GM12801 (cell line): Measurements from ENCODE around the gene MTAP.

Experiments
- CTCF ChIP-seq: IDR thresholded peaks from one replicate; pipeline ENCODE4 v1.5.1; 2011; ENCODE audit warnings: control low read depth; ENCODE audit not compliant: insufficient read length; ENCODE audit errors: extremely low read depth

MTAP gene

DNA sequence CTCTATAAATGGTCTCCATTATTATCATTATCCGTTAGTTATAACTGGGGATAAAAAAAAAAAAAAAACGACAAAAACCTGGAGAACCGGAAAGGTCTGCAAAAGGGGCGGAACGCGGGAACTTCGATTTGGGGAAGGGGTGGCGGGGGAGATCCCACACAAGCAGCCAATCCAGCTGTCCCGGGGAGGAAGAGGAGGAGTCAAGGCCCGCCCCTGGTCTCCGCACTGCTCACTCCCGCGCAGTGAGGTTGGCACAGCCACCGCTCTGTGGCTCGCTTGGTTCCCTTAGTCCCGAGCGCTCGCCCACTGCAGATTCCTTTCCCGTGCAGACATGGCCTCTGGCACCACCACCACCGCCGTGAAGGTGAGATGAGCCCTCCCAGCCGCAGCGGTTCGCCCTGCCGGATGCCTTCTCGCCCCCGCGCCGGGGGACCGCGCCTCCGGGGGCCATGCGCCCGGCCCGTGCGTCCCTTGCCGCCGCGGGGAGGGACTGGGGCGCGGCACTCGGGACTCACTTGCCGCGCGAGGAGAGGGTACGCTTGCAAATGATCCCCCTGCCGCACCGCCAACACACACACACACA is at the start of gene MTAP:
MTAP (plus strand) TSS at position 219 of the 583 bp plus-strand sequence; CDS start at position 332, 113 bp downstream.
- TF ChIP-seq CTCF: no peak

GRCh38 chr9:21753523-21753922 is 48.9 kb upstream of the MTAP start:
- TF ChIP-seq CTCF: no peak

GRCh38 chr9:21754741-21755140 is 47.7 kb upstream of the MTAP start:
- no peak for TF ChIP-seq CTCF

GRCh38 chr9:21758540-21758939 is 43.9 kb upstream of the MTAP start:
- no peak for TF ChIP-seq CTCF

DNA sequence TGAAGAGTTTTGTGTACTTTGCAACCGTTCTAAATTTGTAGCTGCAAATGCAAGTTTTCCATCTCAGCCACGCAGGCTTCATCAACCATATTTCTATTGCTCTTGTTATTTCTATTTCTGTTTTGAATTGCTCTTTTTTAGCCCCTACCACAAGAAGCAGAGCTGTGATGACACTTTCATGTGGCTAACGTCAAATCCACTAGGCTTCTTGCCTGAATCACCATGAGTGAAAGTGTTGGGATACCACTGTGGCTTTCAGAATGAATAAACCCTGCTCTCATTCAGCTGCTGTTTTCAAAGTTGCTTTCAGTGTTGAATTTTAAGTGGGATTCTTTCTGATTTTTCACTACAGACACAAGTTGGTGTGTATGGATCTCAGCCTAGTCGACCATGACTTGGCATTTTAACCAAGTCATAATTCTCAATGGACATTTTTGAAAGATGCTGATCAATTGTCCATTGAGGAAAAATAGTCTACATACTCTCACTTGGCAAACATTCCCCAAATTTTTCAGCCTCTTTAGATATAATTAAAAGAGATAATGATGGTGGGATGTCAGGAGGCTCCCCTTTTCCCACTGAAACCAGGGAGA is 41.0 kb upstream of the MTAP start:
- no peak for TF ChIP-seq CTCF

DNA sequence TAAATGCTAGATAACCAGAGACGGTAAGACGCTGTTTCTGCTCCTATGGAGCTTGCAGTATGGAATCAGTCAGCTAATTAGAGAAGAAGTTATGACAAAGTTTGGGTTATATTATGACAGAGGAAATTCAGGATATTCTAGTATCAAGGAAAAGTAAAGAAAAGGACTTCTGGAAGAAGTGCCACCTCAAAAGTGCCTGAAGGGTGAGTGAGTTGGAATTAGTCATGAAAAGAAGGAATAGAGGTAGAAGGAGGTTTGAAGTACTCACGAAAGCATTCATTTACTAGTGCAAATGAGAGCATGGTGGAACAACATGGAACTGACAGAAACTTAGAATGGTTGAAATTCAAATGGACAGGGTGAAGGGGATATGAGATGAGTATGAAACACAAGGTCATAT is 40.4 kb upstream of the MTAP start:
- no peak for TF ChIP-seq CTCF

DNA sequence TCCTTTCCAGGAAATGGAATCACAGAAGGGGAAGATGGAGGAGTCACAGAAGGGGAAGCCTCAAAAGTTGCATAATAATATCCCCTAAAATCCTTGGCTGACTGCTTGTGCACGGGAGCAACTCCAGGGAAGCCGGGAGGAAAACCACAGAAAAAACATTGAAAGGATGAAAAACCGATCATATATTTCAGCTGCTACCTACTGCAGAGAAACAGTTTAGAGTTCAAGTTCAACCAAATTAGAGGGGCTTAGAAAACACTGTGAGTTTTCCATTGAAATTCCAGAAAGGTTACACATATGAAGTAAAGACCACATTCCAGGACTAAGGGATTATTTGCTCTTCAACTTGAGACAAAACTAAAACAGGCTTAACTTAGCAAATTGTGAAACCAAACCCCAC is 37.6 kb upstream of the MTAP start:
- TF ChIP-seq CTCF: no peak
